ENCODE data around the gene MTHFR.

Gene MTHFR

DNA sequence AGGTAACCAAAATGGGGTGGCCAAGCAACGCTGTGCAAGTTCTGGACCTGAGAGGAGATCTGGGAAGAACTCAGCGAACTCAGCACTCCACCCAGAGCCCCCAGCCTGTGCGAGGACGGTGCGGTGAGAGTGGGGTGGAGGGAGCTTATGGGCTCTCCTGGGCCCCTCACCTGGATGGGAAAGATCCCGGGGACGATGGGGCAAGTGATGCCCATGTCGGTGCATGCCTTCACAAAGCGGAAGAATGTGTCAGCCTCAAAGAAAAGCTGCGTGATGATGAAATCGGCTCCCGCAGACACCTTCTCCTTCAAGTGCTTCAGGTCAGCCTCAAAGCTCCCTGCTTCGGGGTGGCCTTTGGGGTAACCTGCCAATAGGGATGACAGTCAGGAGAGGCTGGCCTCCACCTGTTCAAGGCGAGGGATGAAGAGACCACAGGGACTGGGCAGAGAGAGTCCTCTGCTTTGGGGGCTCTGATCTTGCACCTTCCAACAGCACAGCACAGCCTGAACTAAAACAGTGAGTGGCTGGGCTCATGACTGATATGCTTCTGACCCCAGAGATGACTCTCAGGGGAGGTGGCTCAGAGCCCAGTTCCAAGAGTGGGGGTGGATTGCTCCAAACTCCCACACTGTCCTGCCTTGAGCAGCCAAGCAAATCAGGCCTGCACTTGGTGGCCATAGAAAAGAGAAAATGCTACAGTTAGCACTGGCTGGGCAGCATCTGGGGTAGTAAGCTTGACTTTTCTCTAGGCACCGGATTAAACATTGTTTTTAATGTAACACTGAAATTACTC, 9.5 kb downstream of the MTHFR start:
- DNase-seq: no peak

DNA sequence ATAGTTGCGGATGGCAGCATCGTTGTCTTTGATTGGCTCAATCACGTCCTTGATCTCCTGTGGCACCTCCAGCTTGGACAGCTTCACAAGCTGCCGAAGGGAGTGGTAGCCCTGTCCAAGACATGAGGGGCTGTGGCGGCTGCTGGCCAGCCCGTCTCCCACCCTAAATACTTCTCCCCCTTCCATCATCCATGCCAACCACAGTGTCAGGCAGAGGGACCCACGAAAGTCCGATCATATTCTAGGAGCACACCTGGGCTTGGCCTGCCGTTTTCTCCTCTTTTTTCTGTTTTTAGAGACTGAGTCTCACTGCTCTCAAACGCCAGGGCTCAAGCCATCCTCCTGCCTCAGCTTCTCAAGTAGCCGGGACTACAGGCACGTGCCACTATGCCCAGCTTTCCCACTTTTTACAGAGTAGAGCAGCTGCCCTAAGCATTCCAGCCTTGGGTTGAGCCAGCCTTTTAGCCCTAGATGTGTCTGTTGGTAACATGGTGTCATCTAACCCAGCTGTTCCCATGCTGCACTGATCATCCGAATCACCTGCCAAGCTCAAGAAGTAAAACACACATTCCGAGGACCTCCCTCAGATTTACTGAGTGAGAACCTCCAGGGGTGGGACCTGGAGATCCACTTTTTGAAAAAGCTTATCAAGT, 10.4 kb downstream of the MTHFR start:
- no peak for DNase-seq

DNA sequence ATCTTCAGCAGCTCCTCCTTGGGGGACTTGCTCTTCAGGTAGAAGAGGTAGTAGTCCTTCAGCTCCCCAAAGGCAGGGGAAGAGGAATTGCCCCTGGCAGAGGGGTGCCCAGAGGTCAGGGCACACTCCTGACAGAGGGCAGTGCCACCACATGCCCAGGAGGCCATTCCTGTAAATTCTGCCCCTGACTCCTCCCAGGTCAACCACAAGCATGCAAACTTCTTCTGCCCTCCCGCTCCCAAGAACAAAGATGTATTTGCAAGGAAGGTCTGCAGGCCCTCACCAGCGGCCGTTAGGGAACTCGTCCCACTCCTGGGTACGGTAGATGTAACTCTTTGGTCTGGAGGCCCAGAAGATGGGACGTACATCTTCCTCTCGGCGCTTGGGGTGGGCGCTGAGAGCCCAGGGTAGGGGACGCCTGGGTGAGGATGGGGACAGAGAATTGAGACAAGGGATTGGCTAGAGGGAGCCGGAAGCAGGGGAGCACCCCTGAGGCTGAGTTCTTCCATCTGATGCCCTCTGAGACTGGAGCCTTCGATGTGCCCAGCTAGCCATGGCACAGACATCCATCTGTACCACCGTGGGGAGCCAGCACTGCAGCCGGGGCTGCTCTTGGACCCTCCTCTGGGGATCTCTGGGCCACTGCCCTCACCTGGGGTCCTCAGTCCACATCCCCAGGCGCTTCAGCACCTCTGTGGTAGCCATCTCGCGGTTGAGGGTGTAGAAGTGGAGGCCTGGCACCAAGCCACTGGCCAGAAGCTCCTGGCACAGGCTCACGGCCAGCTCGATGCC, 11.1 kb downstream of the MTHFR start:
- DNase-seq: no peak

DNA sequence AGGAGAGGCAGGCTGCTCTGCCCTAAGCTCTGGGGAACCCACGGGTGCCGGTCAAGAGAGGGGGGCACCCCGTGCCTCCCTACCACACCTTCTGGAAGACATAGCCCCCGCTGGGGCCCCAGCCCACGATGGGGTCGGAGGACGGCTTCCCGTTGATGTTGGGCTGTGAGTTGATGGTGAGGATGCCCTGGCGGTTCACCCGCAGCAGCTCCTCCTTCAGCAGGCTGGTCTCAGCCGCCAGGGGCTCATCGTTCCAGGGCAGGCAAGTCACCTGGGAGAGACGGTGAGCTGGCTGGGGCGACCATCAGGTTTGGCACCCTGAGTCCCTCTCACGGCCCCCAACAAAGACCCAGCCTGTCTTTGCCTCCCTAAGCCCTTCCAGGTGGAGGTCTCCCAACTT, 11.9 kb downstream of the MTHFR start:
- no peak for DNase-seq

DNA sequence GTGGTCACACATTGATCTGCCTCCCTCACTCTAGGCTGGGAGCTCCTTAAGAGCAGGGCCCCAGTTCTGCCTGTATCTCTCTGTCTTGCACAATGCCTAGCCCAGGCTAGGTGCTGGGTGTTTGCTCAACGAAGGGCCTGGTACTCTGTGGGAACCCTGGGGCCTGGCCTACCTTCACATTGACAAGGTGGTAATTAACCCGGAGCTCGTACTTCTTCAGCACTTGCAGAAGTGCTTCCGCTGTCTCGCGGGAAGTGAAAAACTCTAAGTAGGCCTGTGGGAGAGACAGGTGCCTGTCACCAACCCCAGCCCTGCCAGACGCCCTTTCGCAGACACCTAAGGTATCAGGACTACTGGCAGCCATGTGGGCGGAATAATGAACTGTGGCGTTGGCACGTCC, 13.7 kb downstream of the MTHFR start:
- DNase-seq: peak in 1 of 3 experiments; percentile 14

DNA sequence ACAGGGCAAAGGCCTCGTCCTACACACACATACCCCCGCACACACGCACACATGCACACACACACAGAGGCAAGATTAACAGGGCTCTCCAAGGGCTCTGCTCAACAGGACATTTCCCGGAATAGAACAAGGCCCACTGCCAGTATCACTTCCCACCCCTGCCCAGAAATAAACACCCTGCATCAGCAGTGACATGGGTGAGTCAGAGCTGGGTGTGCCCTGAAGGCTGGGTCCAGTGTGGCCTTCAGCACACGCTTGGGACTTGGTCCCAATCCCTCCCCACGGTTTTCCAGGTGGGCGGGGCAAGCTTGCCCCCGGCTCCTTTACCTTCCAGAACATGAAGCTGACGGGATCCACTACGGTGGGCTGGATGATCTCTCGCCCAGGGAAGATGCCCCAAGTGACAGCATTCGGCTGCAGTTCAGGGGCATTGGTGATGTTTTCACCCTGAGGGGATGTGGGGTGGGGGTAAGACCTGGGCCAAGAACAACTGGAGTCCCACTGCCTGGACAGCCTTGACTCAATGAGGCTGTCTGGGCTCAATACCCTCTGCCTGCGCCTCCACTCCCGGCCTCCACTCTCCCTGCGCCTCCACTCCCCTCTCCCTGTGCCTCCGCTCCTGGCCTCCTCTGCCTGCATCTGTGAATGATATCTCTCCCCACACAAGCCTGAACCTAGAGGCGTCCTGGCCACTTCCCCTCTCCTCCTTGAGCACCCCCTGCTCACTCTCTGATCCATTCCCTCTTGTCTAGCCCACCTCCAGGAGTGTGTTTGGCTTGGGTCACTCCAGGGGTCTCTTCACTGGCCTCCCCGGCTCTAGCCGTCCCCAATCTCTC, 14.7 kb downstream of the MTHFR start:
- DNase-seq: no peak

DNA sequence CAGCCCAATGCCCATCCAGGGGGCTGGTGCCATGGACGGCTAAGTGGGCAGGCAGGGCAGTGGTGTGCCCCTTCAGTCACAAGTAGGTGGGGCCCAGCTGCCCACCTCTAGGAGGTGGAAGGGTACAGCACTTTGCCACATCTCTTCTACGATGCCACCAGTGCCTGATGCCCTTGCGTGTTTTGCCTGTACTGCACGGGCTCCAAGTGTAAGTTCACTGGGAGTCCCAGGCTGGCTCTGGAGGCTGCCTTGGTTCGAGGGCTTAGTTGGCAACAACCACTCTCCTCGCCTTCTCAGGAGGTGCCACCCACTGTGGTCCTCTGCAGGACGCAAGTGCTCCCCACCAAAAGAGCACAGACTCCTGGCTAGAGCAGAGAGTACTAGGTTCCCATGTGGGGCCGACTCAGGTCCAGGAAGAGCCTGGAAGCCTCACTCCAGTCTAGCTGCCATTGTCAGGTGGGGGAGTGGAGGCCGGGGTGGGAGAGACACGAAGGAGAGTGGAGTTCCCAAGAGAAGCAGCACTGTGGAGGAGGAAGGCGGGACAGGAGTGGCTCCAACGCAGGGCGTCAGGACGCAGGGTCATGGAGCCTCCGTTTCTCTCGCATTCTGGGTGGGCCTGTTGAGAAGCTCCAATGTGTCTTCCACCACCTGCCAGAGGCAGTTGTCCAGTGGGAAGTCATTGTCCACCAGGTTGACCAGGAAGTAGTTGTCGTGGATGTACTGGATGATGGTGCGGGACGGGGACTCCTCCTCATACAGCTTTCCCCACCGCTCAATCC, 15.5 kb downstream of the MTHFR start:
- DNase-seq: no peak

DNA sequence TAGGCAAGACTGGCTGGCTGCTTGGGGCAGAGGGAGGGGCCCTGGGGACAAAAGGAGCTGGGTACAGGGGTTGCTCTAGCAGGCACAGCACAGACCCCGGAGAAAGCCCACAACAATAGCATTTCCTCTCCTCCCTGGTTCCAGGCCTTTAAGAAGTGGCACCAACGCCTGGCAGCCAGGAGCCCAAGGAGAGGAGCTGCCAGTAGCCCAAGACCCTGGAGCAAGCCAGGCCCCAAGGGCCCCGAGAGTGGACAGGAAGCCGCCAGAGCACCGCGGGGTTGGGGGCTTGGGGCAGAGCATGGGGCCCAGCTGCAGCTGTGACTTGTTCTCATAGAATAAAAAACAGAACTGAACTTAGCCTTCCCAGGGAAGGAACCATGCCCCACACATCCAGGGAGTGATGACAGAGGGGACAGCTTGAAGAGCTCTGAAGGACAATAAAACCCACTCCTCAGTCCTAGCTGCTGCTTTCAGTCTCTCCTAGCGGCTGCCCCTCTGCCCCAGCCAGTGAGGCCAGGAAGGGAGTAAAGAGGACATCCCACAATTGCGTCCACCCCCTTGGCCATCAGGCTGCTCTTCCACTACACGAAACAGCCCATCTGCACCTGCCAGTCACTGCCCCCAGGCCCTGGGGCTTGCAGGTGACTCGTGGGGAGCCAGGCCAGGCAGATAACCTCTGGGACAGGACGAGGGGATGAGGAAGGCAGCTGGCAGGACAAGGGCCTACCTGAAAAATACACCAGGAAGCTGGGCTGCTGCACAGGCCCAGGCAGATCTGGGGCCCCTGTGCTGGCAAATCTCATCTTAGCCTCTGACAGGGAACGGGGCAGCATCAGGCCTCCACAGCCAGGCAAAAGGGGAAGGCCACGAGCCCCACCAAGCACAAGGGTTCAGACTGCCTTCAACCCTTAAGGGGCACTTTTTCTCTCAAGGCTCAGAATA, 16.4 kb downstream of the MTHFR start:
- no peak for DNase-seq

DNA sequence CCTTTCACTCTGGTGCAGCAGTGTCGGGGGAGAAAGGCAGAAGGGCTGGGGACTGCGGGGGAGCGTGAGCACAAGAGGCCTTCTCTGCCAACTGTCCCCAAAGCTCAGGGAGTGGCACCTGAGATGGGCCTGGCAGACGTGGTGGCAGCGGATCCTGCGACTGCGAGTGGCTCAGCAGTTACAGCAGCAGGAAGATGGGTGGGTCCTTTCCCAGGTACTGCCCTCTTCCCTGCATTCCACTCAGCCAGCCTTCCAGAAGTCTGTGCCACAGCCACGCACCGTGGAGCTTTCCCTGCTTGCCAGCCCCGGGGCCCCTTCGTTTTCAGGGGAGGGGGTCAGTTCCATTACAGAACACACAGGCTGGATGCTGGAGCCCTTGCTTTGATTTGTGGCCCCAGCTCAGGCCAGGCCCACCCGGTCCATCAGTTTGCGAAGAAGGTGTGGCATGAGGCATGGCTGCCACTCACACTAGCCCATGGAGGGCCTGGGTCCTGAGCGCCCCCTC, 17.2 kb downstream of the MTHFR start:
- no peak for DNase-seq

DNA sequence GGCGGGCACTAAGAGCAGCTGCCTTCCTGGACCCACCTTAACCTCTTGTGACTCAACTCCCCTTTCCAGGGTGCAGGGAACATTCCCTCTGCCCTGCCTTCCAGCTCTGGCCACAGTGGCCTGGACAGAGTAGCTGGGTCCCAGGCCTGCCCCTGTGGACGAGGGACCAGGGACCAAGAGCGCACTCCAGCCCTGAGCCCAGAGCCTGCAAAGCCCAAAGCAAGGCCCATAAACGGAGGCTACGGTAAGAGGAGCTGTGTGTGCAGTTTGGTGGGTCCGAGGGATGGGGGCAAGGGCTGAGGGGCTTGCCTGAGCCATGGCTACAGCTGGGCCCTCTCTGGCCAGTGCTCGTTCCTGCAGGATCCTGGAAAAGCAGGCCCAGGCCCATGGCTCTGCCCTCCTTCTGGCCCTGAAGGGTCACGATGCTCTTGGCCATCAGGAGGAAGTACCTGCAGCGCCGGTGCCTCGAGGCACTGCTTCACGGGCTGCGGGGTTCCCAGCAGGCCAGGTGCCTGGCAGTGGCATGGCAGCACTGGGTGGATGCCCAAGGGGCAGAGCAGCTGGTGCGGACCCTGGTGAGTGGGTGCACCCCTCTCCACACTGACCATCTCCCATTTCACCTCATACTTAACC, 17.8 kb downstream of the MTHFR start:
- DNase-seq: no peak

DNA sequence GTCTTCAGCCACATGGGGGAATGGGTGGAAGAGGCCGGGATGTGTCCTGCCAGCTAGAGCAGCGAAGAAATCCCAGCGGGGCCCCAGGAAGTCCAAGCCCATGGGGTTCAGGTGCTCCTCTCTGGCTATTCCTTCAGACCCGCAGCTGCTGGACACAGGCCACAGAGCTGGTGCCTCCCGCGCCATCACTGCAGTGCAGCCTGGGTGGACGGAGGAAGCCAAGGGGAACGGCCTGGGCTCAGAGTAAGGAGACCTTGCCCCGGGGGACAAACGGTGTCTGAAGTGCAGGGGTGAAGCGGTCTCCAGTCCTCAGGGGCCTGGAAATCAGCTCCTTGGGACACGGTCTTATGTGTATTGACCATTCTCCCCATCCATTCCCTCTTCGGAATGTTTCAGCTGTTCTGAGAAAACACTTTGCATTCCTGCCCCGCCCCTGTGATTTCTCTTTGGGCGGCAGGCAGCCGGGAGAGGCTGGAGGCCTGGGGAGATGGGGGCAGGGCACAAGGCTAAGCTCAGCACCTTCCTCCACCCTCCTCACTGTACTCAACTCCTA, 18.4 kb downstream of the MTHFR start:
- DNase-seq: peak in 1 of 3 experiments; percentile 16

DNA sequence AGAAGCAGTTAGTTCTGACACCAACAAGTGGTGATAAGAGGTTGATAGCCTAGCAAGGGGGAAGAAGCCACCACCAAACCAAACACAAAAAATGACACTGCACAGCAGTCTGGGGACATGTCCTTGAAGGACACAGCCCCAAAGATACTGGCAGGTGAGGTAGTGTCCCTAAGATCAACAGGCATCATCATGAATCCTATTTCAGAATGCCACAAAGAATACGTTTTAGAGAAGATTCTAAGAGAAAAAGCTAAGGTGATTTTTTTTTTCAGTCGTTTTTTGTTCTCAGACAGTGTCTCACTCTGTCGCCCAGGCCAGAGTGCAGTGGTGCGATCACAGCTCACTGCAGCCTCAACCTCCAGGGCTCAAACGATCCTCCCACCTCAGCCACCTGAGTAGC, 19.6 kb downstream of the MTHFR start:
- no peak for DNase-seq

DNA sequence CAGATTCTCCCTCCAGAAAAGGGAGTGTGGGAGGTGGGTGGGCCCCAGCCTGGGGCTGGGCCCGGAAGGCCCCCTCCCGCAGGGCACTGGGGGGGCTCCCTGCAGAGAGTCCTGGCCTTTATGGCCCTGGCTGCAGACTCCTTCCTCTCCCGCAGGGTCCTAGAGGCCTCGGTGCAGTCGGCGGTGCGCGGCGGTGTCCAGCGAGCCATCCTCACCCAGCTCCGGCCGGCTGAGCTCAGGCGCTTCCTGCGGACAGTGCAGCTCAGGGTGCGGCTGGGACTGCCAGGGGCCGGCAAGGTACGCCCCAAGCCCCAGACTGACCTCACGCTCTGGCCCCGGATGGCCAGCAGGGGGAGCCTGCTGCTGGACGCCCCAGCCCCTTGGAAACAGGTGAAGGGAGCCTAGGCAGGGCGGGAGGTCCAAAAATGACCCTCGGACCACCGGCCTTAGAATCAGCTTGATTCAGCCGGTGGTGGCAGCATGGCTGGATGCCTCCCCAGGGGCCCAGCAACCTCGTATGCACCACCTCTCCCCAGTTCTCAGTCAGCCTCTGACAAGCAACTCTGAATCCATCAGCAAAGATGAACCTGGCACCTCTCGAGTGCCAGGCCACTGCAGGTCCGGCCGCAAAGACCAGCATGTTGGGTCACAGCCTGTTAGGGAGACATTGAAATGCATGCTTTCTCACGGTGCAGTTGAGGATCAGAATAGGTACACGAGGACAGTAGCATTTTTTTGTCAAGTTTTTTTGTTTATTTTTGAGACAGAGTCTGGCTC, 20.6 kb downstream of the MTHFR start:
- peak; percentile 16 to 59 (median 33) for DNase-seq

DNA sequence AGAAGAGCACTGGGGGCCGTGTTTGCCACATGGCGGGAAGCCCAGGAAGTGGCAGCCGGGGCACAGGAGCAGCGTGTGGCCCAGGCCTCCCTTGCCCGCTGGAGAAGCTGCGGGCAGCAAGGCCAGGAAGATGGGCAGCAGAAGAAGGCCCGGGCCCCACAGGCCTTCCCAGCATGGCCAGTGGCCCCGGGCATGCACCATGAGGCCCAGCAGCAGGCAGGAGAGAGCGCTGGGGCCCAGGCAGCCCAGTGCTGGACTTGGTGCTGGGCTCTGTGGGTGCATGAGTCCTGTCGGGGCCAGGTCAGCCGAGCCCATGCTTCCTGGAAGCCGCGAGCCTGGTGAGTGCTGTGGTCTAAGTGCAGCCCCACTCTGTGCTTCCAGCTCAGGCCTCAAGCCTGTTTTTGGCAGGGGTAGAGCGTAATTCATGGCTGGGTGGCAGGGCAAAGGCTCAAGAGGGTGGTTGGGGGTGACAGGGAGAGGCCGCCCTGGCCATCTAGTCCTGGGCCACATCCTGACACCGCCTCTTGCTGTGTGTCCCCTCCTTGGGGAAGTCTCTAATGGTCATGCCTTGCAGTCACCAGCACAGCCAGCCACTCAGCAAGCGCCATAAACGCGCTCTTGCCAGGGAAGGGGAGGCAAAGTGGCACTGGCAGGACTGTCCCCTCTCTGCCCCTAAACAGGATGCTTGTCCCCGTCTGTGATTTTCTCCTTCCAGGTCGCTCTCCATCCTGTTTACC, 21.3 kb downstream of the MTHFR start:
- DNase-seq: no peak

DNA sequence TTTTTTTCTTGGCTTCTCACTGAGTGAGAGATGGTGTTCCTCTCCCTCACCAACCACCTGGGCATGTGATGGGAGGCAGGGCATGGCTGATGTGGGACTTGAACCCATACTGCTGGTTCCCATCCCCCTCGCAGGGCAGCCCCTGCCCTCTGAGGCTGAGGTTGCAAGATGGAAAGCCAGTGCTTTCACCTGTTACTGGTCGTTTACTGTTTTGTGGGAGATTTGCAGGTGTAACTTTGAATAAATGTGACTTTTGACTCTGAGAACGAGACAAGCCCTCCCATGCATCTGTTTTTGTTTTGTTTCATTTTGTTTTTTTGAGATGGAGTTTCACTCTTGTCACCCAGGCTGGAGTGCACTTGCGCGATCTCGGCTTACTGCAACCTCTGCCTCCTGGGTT, 22.2 kb downstream of the MTHFR start:
- DNase-seq: no peak

DNA sequence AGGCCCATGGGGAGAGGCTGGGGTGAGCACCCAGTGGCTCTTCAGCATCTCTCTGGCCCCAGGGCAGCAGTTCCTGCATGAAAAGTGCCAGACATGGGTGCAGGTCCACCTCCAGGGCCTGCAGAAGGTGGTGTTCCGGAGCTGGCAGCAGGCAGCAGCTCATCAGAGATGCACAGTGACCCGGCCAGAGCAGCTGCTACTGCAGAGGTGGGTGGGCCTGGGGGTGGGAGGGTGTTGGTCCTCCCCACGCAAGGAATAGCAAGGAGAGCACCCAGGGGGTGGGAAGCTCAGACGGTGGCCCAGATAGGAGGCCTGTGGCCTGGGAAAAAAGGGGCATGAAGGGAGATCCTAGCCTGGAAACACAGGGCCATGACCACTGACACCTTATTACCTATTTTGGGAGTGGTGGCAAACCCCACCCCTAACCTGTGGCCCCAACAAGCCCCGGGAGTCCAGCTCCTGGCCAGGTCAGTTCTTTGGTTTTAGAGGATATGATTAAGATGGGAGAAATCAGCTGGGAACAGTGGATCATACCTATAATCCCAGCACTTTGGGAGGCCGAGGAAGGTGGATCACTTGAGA, 23.5 kb downstream of the MTHFR start:
- no peak for DNase-seq

DNA sequence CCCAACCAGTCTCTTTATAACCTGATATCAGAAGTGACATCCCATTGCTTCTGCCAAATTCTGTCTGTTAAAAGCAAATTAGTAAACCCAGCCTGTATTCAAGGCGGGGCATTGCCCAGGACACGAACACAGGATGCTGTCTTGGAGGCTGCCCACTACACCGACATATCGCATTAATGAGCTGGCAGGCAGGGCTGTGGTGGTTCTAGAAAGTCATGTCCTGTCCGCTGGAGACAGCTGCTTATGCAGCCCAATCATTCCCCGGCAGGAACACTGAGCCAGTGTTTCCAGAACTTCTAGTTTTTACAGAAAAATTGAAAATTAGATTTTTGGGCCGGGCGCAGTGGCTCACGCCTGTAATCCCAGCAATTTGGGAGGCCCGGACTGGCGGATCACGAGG, 24.5 kb downstream of the MTHFR start:
- no peak for DNase-seq
